HL-60 (cell line): ENCODE measurements around the gene PCSK5.

Experiments used
- DNase-seq, 2 experiments: peaks; one replicate each; pipeline ENCODE4 v3.0.0-alpha.2; 2010 to 2020; ENCODE audit warnings: low read depth in 1 of 2, low spot score in 1 of 2
- H3K27ac ChIP-seq: fragments of 250-450 bp; sonication (Bioruptor Pico); replicated peaks from 2 replicates; pipeline ENCODE4 v1.5.1; 2020; ENCODE audit warnings: mild to moderate bottlenecking, moderate library complexity
- H3K27me3 ChIP-seq: fragments of 250-450 bp; sonication (Bioruptor Pico); 2 replicates; pipeline ENCODE4 v1.5.1; 2021; ENCODE audit warnings: mild to moderate bottlenecking, moderate library complexity; ENCODE audit not compliant: insufficient read depth, poor library complexity, severe bottlenecking
- H3K4me3 ChIP-seq: replicated peaks from 2 replicates; pipeline ENCODE4 v1.5.1; 2011; ENCODE audit warnings: mild to moderate bottlenecking, control low read depth, low read length; ENCODE audit not compliant: insufficient read depth
- GABPA ChIP-seq: IDR thresholded peaks from 2 replicates; pipeline ENCODE4 v1.6.1; 2012; ENCODE audit warnings: low read depth
- POLR2AphosphoS5 ChIP-seq: IDR thresholded peaks from 2 replicates; pipeline ENCODE4 v1.6.1; 2012; ENCODE audit warnings: low read depth
- REST ChIP-seq: IDR thresholded peaks from 2 replicates; pipeline ENCODE4 v1.6.1; 2012; ENCODE audit warnings: low read depth; ENCODE audit not compliant: insufficient replicate concordance
- SPI1 ChIP-seq: IDR thresholded peaks from 2 replicates; pipeline ENCODE4 v1.6.1; 2012; ENCODE audit warnings: low read depth, mild to moderate bottlenecking, borderline replicate concordance
- TF ChIP-seq, protein P1 (sequence below): IDR thresholded peaks from one replicate; pipeline ENCODE4 v1.5.1; 2011; ENCODE audit warnings: low read length, control low read depth, inconsistent platforms; ENCODE audit not compliant: insufficient read depth

PCSK5 gene

GRCh38 chr9:75847085-75847484 is 43.4 kb upstream of the PCSK5 start:
- no peak for DNase-seq
- H3K27ac ChIP-seq: no peak overlapping the region
- H3K4me3 ChIP-seq: no peak overlapping the region
- H3K27me3 ChIP-seq: no peaks in the 10 kb centered on the region
- TF ChIP-seq, protein P1, sequence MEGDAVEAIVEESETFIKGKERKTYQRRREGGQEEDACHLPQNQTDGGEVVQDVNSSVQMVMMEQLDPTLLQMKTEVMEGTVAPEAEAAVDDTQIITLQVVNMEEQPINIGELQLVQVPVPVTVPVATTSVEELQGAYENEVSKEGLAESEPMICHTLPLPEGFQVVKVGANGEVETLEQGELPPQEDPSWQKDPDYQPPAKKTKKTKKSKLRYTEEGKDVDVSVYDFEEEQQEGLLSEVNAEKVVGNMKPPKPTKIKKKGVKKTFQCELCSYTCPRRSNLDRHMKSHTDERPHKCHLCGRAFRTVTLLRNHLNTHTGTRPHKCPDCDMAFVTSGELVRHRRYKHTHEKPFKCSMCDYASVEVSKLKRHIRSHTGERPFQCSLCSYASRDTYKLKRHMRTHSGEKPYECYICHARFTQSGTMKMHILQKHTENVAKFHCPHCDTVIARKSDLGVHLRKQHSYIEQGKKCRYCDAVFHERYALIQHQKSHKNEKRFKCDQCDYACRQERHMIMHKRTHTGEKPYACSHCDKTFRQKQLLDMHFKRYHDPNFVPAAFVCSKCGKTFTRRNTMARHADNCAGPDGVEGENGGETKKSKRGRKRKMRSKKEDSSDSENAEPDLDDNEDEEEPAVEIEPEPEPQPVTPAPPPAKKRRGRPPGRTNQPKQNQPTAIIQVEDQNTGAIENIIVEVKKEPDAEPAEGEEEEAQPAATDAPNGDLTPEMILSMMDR: no peak
- TF ChIP-seq REST (no peak), GABPA (no peak), POLR2AphosphoS5 (no peak), SPI1 (no peak)

DNA sequence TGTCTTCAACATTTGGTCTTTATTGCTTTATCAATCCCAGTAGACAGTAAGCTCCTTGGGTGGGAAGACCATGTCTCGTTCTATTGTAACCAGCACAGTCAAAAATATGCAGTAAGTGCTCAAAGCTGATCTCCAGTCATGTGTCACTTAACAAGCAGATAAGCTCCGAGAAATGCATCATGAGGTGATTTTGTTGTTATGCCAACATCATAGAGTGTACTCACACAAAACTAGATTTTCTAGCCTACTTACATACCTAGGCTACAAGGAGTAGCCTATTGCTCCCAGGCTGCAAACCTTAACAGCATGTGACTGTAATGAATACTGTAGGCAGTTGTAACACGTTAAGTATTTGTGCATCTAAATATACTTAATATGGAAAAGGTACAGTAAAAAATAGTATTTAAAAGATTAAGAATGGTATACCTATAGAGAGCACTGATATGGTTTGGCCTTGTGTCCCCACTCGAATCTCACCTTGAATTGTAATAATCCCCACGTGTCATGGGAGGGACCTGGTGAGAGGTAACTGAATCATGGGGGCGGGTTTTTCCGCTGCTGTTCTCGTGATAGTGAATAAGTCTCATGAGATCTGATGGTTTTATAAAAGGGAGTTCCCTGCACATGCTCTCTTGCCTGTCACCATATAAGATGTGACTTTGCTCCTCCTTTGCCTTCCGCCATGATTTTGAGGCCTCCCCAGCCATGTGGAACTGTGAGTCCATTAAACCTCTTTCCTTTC is 39.8 kb upstream of the PCSK5 start:
- no peak for TF ChIP-seq GABPA
- TF ChIP-seq POLR2AphosphoS5: no peak
- no peak for TF ChIP-seq REST
- TF ChIP-seq, protein P1: no peak
- TF ChIP-seq SPI1: no peak
- Histone ChIP-seq H3K4me3 (no peak overlapping the region), H3K27me3 (no peaks in the 10 kb centered on the region), H3K27ac (no peak overlapping the region)
- DNase-seq: no peak

- TF ChIP-seq POLR2AphosphoS5 (no peak), GABPA (no peak), REST (no peak), SPI1 (no peak)
- TF ChIP-seq, protein P1: no peak
- Histone ChIP-seq H3K27ac (no peak overlapping the region), H3K27me3 (no peaks in the 10 kb centered on the region), H3K4me3 (no peak overlapping the region)
- no peak for DNase-seq
These were observed 38.6 kb upstream of the PCSK5 start for GRCh38 chr9:75851917-75852316.
